OCI-LY7 (cell line): ENCODE results near the gene CFDP1. TPM values are rescaled to one million over a fixed set of nuclear protein-coding genes. Genes with fewer than 3 reads are reported as not detected.

ENCODE experiments used
- BruUV-seq: library from RNA; stranded (reverse); fragments of 400-500 nt; replicated peaks from 2 replicates; lab custom pipeline; 2021; lab: Mats Ljungman, UMichigan
- CTCF ChIA-PET: fragments of 300-600 bp; sonication (Branson Sonifier 250); formaldehyde crosslinking; loops from one replicate; lab custom pipeline; 2022; ENCODE audit warnings: antibody characterized with exemption; ENCODE audit not compliant: unreplicated experiment; lab: Charles Lee
- POLR2A ChIA-PET: fragments of 300-600 bp; sonication (Branson Sonifier 250); formaldehyde crosslinking; loops from one replicate; lab custom pipeline; 2022; ENCODE audit warnings: antibody characterized with exemption; lab: Charles Lee
- DNase-seq: peaks from one replicate; pipeline ENCODE4 v3.0.0-alpha.2; 2015; ENCODE audit warnings: low spot score
- H2AFZ ChIP-seq: fragments of 200-600 bp; sonication (generic), shearing (Covaris generic); 2 replicates; pipeline ENCODE4 v1.6.1; 2014; ENCODE audit warnings: mild to moderate bottlenecking, antibody characterized with exemption, low read length, moderate library complexity
- H3K27ac ChIP-seq: fragments of 200-600 bp; sonication (generic); 2 replicates; pipeline ENCODE4 v1.5.1; 2014; ENCODE audit warnings: mixed run types, low read depth, mild to moderate bottlenecking, moderate library complexity, low read length, inconsistent platforms; ENCODE audit not compliant: poor library complexity, severe bottlenecking
- H3K36me3 ChIP-seq: fragments of 200-600 bp; sonication (generic); 2 replicates; pipeline ENCODE4 v1.6.1; 2014; ENCODE audit warnings: mild to moderate bottlenecking, antibody characterized with exemption, low read length, moderate library complexity, mixed read lengths; ENCODE audit not compliant: insufficient read depth
- H3K4me1 ChIP-seq: fragments of 200-600 bp; sonication (generic); 2 replicates; pipeline ENCODE4 v1.5.1; 2014; ENCODE audit warnings: mild to moderate bottlenecking, low read length; ENCODE audit not compliant: insufficient read depth, poor library complexity, severe bottlenecking
- H3K4me2 ChIP-seq: fragments of 200-600 bp; sonication (generic); 2 replicates; pipeline ENCODE4 v1.6.1; 2014; ENCODE audit warnings: mild to moderate bottlenecking, low read length
- H3K4me3 ChIP-seq: fragments of 200-600 bp; sonication (generic); 2 replicates; pipeline ENCODE4 v1.5.1; 2014; ENCODE audit warnings: mild to moderate bottlenecking, low read depth, low read length; ENCODE audit not compliant: poor library complexity, severe bottlenecking
- H3K79me2 ChIP-seq: fragments of 200-600 bp; sonication (generic); 2 replicates; pipeline ENCODE4 v1.6.1; 2016; ENCODE audit warnings: low read depth, mild to moderate bottlenecking, low read length, moderate library complexity, mixed read lengths; ENCODE audit not compliant: insufficient read depth
- H3K9me2 ChIP-seq: fragments of 200-600 bp; sonication (generic); 2 replicates; pipeline ENCODE4 v1.6.1; 2016; ENCODE audit warnings: mild to moderate bottlenecking, low read length, mixed read lengths; ENCODE audit not compliant: insufficient read depth
- H3K9me3 ChIP-seq: fragments of 200-600 bp; sonication (generic); 2 replicates; pipeline ENCODE4 v1.6.1; 2014; ENCODE audit warnings: mild to moderate bottlenecking, mixed run types, low read length, mixed read lengths
- H4K20me1 ChIP-seq: fragments of 200-600 bp; sonication (generic); 2 replicates; pipeline ENCODE4 v1.6.1; 2014; ENCODE audit warnings: mild to moderate bottlenecking, antibody characterized with exemption, low read length, moderate library complexity, mixed read lengths; ENCODE audit not compliant: insufficient read depth
- EZH2phosphoT487 ChIP-seq: fragments of 200-600 bp; sonication (generic); IDR thresholded peaks from 2 replicates; pipeline ENCODE4 v1.6.1; 2018; ENCODE audit warnings: low read depth, borderline replicate concordance, mild to moderate bottlenecking, mixed run types, antibody characterized with exemption, low read length, moderate library complexity, mixed read lengths
- intact Hi-C: fragments of 100-400 bp; cut with micrococcal nuclease; formaldehyde crosslinking; loops from one replicate; pipeline ENCODE4 v1.10.0; 2022; ENCODE audit not compliant: unreplicated experiment
- total RNA-seq, 2 experiments: library from RNA; depleted of rRNA in 1 of 2; stranded (reverse); fragments of >200 nt in 1 of 2; shearing (Covaris generic) in 1 of 2; gene quantifications; 2 replicates each; pipeline ENCODE4 v1.2.3, GENCODE V29; 2014 to 2022
- TF ChIP-seq, protein P1 (sequence below): fragments of 200-600 bp; sonication (generic); conservative IDR thresholded peaks from 2 replicates; pipeline ENCODE4 v1.5.1; 2014; ENCODE audit warnings: mild to moderate bottlenecking, antibody characterized with exemption, low read length, moderate library complexity, mixed read lengths

Gene CFDP1
- total RNA-seq, 2 experiments from 2014 or later: 30.0 to 57.6 TPM

DNA sequence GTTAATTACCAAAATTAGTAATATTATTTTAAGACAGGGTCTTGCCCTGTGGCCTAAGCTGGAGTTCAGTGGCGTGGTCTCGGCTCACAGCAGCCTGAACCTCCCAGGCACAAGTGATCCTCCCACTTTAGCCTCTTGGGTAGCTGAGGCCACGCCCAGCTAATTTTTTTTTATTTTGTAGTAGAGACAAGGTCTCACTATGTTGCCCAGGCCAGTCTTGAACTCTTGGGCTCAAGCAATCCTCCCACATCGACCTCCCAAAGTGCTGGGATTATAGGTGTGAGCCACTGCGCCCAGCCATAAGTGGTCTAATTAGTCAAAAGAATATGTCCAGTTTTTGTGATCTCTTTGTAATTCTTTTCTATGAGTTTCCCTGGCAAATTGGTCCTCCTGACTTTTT lies 12.0 kb upstream of the CFDP1 start:
- Histone ChIP-seq H3K4me1 (no peaks in the 10 kb centered on the region), H3K9me3 (no peaks in the 10 kb centered on the region), H3K79me2 (no peaks in the 10 kb centered on the region), H3K4me3 (no peak overlapping the region), H3K27ac (no peak overlapping the region), H3K9me2 (no peaks in the 10 kb centered on the region), H3K4me2 (no peak overlapping the region), H4K20me1 (no peaks in the 10 kb centered on the region), H2AFZ (no peak overlapping the region), H3K36me3 (peaks cover 10% of the 10 kb centered on the region; the same call in 1 of the 2 replicates)
- ChIA-PET POLR2A (interaction anchor here (0.5 to 1.6 kb wide), 5 partner anchors 9 to 66 kb away, joined by 3 to 6 read pairs (median 4); partner anchors contain the start of gene CFDP1), CTCF (no interaction called here)
- TF ChIP-seq EZH2phosphoT487: no peak
- TF ChIP-seq, protein P1, sequence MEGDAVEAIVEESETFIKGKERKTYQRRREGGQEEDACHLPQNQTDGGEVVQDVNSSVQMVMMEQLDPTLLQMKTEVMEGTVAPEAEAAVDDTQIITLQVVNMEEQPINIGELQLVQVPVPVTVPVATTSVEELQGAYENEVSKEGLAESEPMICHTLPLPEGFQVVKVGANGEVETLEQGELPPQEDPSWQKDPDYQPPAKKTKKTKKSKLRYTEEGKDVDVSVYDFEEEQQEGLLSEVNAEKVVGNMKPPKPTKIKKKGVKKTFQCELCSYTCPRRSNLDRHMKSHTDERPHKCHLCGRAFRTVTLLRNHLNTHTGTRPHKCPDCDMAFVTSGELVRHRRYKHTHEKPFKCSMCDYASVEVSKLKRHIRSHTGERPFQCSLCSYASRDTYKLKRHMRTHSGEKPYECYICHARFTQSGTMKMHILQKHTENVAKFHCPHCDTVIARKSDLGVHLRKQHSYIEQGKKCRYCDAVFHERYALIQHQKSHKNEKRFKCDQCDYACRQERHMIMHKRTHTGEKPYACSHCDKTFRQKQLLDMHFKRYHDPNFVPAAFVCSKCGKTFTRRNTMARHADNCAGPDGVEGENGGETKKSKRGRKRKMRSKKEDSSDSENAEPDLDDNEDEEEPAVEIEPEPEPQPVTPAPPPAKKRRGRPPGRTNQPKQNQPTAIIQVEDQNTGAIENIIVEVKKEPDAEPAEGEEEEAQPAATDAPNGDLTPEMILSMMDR: no peak
- DNase-seq: no peak
- intact Hi-C loops: no loop called here
- no TSS peak for BruUV-seq

DNA sequence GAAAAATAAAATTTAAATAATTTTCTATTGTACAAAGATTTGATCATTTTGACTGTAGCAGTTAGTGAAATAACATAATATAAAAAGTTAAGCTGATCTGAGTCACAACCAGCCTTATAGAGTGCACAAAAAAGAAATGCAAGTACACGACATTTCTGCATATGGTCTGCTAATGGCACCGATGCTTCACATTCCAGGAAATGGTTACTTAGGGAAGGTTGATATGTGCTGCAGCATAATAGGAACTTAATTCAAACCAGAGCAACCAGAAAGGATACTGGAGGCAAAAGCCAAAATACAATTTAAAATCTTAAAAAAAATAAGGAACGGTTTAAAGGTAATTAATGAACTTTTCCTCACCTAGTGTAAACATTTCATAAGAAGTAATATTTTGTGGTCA lies 10.0 kb upstream of the CFDP1 start:
- H3K79me2 ChIP-seq: no peaks in the 10 kb centered on the region
- H3K4me2 ChIP-seq: no peak overlapping the region
- intact Hi-C loops: no loop called here
- H4K20me1 ChIP-seq: no peaks in the 10 kb centered on the region
- peaks cover 4% of the 10 kb centered on the region; the same call in 1 of the 2 replicates for H3K36me3 ChIP-seq
- no peak for DNase-seq
- no peak overlapping the region for H2AFZ ChIP-seq
- no peak overlapping the region for H3K27ac ChIP-seq
- no peak overlapping the region for H3K4me3 ChIP-seq
- no TSS peak for BruUV-seq
- H3K9me3 ChIP-seq: no peaks in the 10 kb centered on the region
- ChIA-PET CTCF (no interaction called here), POLR2A (no interaction called here)
- H3K9me2 ChIP-seq: no peaks in the 10 kb centered on the region
- no peak for TF ChIP-seq EZH2phosphoT487
- TF ChIP-seq, protein P1: no peak
- no peaks in the 10 kb centered on the region for H3K4me1 ChIP-seq

DNA sequence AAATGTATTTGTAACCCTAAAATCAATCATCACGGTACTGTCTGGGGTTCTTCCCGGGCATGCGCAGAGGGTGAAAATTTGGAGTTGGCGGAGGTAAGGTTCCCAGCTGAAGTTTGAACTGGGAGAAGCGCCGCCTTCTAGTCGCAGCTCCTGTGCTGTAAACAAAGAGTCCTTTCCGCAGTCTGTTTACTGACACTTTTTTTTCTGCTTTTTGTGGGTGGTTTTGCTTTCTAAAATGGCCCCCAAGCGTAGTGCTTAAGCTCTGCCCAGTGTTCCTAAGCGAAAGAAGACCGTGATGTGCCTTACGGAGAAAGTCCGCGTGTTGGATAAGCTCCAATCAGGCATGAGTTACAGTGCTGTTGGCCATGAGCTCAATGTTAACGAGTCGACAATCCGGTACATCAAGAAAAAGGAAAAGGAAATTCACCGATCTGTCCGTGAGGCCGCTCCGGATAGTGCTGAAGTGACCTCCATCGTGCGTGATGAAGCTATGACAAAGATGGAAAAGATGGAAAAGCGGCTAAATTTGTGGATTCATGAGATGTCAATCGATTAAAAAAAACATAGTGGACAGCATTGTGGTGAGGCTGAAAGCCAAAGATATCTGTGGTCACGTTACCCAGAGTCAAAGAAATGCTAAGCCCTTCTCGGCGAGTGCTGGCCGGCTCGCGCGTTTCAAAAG lies 570 bp upstream of the CFDP1 start:
- no peak for DNase-seq
- Histone ChIP-seq H3K4me1 (peaks cover 20% of the 10 kb centered on the region), H3K4me3 (peak overlapping the region; percentile 78), H2AFZ (peak overlapping the region; percentile 100), H3K9me2 (no peaks in the 10 kb centered on the region), H3K79me2 (peaks cover 26% of the 10 kb centered on the region), H3K9me3 (no peaks in the 10 kb centered on the region), H3K27ac (no peak overlapping the region), H3K4me2 (peak overlapping the region; percentile 93), H4K20me1 (no peaks in the 10 kb centered on the region), H3K36me3 (peaks cover 6% of the 10 kb centered on the region)
- POLR2A ChIA-PET: interaction anchor here (0.6 to 2.1 kb wide), 14 partner anchors 8 to 562 kb away, joined by 3 to 8 read pairs (median 4); no protein-coding TSS in a partner anchor
- intact Hi-C loops: loop anchor here (1.0 to 5.0 kb wide), 3 partner anchors 30 to 1758 kb away; partner anchors contain the start of genes GABARAPL2, MON1B and TMEM170A
- CTCF ChIA-PET: interaction anchor here (0.5 kb wide), 1 partner anchor 428 kb away, joined by 3 read pairs; no protein-coding TSS in a partner anchor
- BruUV-seq: TSS peak; percentile 94
- TF ChIP-seq, protein P1: no peak
- no peak for TF ChIP-seq EZH2phosphoT487
